Measurements from ENCODE around the gene ITPK1. TPM values are rescaled to one million over a fixed set of nuclear protein-coding genes. Genes with fewer than 3 reads are reported as not detected.

The ITPK1 gene
- polyA plus RNA-seq, 2 donors = 15.8 to 22.4 TPM

DNA sequence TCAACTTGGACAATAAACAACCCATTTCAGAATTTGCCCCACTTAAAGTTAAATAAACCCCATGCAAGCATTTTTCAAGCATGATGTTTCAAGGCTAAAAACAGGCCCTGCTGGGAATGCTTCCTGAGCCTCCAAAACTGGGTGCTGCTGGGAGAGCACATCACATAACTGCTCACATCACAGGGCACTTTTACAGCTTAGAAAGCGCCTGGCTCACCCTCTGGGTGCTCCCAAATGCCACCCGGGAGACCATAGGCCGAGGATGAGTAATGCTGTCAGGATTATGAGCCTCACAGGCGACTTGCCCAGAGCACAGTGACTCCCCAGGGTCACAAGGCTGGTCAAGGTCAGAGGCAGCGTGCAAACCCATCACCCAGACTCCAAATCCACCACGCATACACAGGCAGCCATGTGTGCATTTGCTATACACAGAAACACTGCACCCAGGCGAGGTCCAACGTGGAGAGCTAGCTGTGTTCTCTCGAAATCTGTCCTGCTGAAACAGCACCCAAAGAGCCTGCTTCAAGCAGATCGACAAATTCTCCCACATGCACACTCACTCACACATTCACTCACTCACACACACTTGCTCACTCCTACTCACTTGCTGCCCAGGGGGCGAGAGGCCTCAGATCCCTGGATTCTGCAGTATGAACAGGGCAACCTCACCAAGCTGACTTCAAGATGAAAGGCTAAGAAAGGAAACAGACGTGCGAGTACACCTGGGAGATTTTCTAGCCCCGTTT is 58.7 kb downstream of the ITPK1 start:
- peaks cover 0 to 6% of the 10 kb centered on the region in 2 donors for H3K36me3 ChIP-seq (ENCODE audit: control insufficient read depth in 2 of 2, insufficient read depth in 2 of 2, low read length in 1 of 2)
- H3K4me3 ChIP-seq (ENCODE audit: low read depth in 1 of 2, low read length in 2 of 2) = no peak overlapping the region
- no peaks in the 10 kb centered on the region for H3K27me3 ChIP-seq (ENCODE audit: control insufficient read depth in 1 of 2, insufficient read depth in 2 of 2, low read length in 2 of 2)
- peak overlapping the region; percentile 4 to 74 for H3K27ac ChIP-seq (ENCODE audit: low read depth in 2 of 2, low read length in 1 of 2)
- peaks cover 0 to 2% of the 10 kb centered on the region in 2 donors for H3K9me3 ChIP-seq (ENCODE audit: control insufficient read depth in 2 of 2, insufficient read depth in 1 of 2, low read depth in 1 of 2, low read length in 1 of 2)
- peaks cover 5 to 6% of the 10 kb centered on the region in 2 donors for H3K4me1 ChIP-seq (ENCODE audit: control insufficient read depth in 2 of 2, insufficient read depth in 2 of 2, low read length in 1 of 2)
- 72 to 75% methylated on average over 14 of the region's 14 CpGs for WGBS, 2 donors

DNA sequence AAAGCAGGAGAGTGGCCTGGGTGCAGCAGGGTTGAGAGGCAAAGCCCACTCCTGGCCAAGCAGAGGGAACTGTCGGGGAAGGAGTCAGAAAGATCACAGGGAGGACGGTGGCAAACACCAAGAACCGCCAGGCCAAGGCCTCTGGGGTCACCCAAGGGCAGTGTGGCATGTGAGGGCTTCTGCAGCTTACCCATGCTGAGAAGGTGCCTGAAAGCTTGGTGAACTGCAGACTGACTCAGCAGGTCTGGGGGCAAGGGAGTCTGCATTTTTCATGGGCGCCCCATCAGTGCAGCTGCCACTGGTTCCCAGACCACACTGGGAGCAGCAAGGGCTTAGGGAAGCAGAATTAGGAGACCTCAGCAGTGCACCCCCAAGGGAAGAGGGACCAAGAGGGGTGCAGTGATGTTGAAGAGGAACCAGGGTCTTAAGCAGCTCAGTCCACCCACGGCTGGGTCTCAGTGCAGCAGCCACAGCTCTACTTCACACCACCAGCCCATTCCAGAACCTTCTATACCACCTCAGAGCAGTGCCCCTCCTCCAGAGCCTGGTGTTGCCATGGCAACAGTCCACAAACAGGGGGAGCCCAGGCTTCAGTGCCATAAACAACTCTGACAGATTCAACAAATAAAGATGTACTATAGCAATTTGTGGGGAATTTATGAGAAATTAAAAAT is 59.4 kb downstream of the ITPK1 start:
- no peak overlapping the region for H3K4me3 ChIP-seq (ENCODE audit: low read depth in 1 of 2, low read length in 2 of 2)
- no peaks in the 10 kb centered on the region for H3K27me3 ChIP-seq (ENCODE audit: control insufficient read depth in 1 of 2, insufficient read depth in 2 of 2, low read length in 2 of 2)
- peaks cover 5 to 6% of the 10 kb centered on the region in 2 donors for H3K4me1 ChIP-seq (ENCODE audit: control insufficient read depth in 2 of 2, insufficient read depth in 2 of 2, low read length in 1 of 2)
- peaks cover 0 to 2% of the 10 kb centered on the region in 2 donors for H3K9me3 ChIP-seq (ENCODE audit: control insufficient read depth in 2 of 2, insufficient read depth in 1 of 2, low read depth in 1 of 2, low read length in 1 of 2)
- 52 to 78% methylated on average over 5 of the region's 5 CpGs for WGBS, 2 donors
- H3K27ac ChIP-seq (ENCODE audit: low read depth in 2 of 2, low read length in 1 of 2) = peak overlapping the region; percentile 37 to 44
- peaks cover 0 to 6% of the 10 kb centered on the region in 2 donors for H3K36me3 ChIP-seq (ENCODE audit: control insufficient read depth in 2 of 2, insufficient read depth in 2 of 2, low read length in 1 of 2)

DNA sequence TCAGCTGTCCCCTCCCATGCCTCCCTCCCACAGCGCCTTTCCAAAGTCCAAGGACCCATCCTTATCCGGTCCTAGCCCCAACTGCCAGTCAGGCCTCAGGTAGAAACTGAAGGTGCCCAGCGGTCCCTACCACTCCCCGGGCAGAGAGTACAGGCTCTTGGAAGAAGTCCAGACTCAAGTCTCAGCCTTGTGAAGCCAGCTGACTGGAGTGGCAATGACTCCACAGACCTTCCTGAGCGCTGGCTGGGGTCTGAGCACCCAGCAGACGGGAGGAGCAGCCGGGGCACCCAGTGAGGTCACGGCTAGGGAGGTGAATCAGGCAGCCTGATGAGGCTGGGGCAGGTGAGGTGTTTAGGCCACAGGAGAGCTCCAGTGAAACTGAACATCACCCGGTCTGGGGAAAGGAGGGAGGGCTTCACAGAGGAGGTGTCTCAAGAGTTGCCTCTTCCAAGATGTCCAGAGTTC is 60.0 kb downstream of the ITPK1 start:
- WGBS, 2 donors = 77 to 90% methylated on average over 9 of the region's 9 CpGs
- Histone ChIP-seq H3K4me3 (ENCODE audit: low read depth in 1 of 2, low read length in 2 of 2) (no peak overlapping the region), H3K9me3 (ENCODE audit: control insufficient read depth in 2 of 2, insufficient read depth in 1 of 2, low read depth in 1 of 2, low read length in 1 of 2) (peaks cover 0 to 2% of the 10 kb centered on the region in 2 donors), H3K27ac (ENCODE audit: low read depth in 2 of 2, low read length in 1 of 2) (peak overlapping the region in 1 of 2 donors; percentile 44), H3K4me1 (ENCODE audit: control insufficient read depth in 2 of 2, insufficient read depth in 2 of 2, low read length in 1 of 2) (peaks cover 5 to 6% of the 10 kb centered on the region in 2 donors), H3K36me3 (ENCODE audit: control insufficient read depth in 2 of 2, insufficient read depth in 2 of 2, low read length in 1 of 2) (peaks cover 0 to 8% of the 10 kb centered on the region in 2 donors), H3K27me3 (ENCODE audit: control insufficient read depth in 1 of 2, insufficient read depth in 2 of 2, low read length in 2 of 2) (no peaks in the 10 kb centered on the region)

DNA sequence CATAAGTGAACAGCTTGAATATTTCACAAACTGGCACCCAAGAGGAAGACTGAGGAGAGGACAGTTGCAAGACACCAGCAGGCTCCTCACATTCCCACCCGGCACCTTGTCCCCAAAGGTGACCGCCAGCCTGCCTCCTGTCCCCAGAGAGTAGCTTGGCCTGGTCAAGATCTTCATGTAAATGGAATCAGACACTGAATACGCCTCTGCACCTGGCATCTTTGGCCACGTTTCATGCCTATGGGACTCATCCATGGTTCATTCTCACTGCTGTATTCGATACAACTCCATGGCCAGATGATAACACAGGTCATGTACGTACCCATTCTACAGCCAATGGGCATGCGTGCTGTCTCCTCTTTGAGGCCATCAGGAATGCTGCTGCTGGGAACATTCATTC is 60.8 kb downstream of the ITPK1 start:
- Histone ChIP-seq H3K9me3 (ENCODE audit: control insufficient read depth in 2 of 2, insufficient read depth in 1 of 2, low read depth in 1 of 2, low read length in 1 of 2) (peaks cover 0 to 2% of the 10 kb centered on the region in 2 donors), H3K36me3 (ENCODE audit: control insufficient read depth in 2 of 2, insufficient read depth in 2 of 2, low read length in 1 of 2) (peaks cover 0 to 11% of the 10 kb centered on the region in 2 donors), H3K4me1 (ENCODE audit: control insufficient read depth in 2 of 2, insufficient read depth in 2 of 2, low read length in 1 of 2) (peaks cover 5 to 10% of the 10 kb centered on the region in 2 donors), H3K4me3 (ENCODE audit: low read depth in 1 of 2, low read length in 2 of 2) (no peak overlapping the region), H3K27me3 (ENCODE audit: control insufficient read depth in 1 of 2, insufficient read depth in 2 of 2, low read length in 2 of 2) (no peaks in the 10 kb centered on the region), H3K27ac (ENCODE audit: low read depth in 2 of 2, low read length in 1 of 2) (peak overlapping the region in 1 of 2 donors; percentile 24)
- WGBS, 2 donors = 93 to 95% methylated on average over 7 of the region's 7 CpGs

DNA sequence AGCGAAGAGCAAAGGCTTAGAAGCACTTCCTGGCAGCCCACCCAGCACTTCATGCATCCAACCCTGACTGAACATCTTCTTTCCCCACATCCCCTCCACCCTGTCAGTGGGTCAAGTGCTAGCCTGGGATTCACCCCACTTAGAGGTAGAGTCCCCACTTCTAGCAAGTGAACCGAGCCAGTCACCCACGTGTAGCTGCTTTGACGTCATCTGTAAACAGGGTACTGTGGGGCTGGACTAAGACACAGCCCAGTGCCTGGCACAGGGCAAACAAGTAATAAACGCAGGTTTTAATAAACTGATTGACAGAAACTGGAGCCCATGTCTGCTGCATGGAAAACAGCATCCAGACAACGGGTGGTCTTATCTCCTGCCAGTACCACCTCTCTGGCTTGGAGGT is 61.7 kb downstream of the ITPK1 start:
- H3K4me1 ChIP-seq (ENCODE audit: control insufficient read depth in 2 of 2, insufficient read depth in 2 of 2, low read length in 1 of 2) = peaks cover 9 to 10% of the 10 kb centered on the region in 2 donors

DNA sequence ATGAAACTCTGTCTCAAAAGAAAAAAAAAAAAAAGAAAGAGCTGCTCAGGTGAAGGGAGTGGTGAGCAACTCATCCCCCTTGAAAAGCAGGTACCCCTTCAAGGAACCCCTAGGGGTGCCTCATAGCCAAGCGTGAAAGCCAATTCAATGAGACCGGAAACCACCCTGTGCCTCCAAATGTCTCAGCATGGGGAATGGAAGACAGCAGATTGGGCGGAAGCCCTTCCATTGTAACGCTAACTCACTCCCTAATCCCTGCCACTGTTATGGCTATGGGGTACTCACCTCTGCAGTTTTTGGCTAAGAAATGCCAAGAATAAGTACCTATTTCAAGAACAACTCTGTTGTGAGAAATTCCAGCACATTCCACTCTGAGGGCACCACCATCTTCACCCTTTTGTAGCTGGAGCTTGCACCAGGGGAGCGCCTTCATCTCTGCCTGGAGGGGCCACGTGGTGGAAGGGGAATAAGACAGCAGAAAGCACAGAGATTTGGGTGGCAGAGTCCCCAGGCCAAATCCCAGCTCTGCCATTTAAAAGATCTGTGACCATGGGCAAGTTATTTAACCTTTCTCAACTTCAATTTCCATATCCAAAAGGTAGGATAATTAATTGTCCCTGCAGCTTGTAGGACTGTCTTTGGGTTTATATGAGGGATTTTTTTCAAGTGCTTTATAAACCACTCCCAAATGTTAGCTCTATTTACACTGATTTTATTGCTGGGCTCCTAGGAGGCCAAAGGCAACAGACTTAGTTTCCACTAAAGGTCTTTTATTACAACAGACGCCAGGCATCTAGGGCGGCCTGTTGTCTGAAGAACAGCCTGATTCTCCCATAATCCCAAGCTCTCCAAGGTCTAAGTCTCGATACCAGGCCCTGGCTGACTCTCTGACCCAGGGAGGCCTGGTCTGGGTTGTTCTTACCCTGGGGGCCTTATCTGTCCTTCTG is 63.9 kb downstream of the ITPK1 start:
- WGBS, 2 donors = 93 to 94% methylated on average over 9 of the region's 9 CpGs
- H3K4me1 ChIP-seq (ENCODE audit: control insufficient read depth in 2 of 2, insufficient read depth in 2 of 2, low read length in 1 of 2) = peaks cover 13 to 14% of the 10 kb centered on the region in 2 donors
- H3K27me3 ChIP-seq (ENCODE audit: control insufficient read depth in 1 of 2, insufficient read depth in 2 of 2, low read length in 2 of 2) = no peaks in the 10 kb centered on the region
- no peak overlapping the region for H3K27ac ChIP-seq (ENCODE audit: low read depth in 2 of 2, low read length in 1 of 2)
- H3K9me3 ChIP-seq (ENCODE audit: control insufficient read depth in 2 of 2, insufficient read depth in 1 of 2, low read depth in 1 of 2, low read length in 1 of 2) = peaks cover 0 to 2% of the 10 kb centered on the region in 2 donors
- no peak overlapping the region for H3K4me3 ChIP-seq (ENCODE audit: low read depth in 1 of 2, low read length in 2 of 2)
- H3K36me3 ChIP-seq (ENCODE audit: control insufficient read depth in 2 of 2, insufficient read depth in 2 of 2, low read length in 1 of 2) = peaks cover 0 to 11% of the 10 kb centered on the region in 2 donors

More for the DNA sequence above, 61.7 kb downstream of the ITPK1 start:
- Histone ChIP-seq H3K9me3 (ENCODE audit: control insufficient read depth in 2 of 2, insufficient read depth in 1 of 2, low read depth in 1 of 2, low read length in 1 of 2) (peaks cover 0 to 2% of the 10 kb centered on the region in 2 donors), H3K27ac (ENCODE audit: low read depth in 2 of 2, low read length in 1 of 2) (no peak overlapping the region), H3K36me3 (ENCODE audit: control insufficient read depth in 2 of 2, insufficient read depth in 2 of 2, low read length in 1 of 2) (peaks cover 0 to 11% of the 10 kb centered on the region in 2 donors), H3K4me3 (ENCODE audit: low read depth in 1 of 2, low read length in 2 of 2) (no peak overlapping the region), H3K27me3 (ENCODE audit: control insufficient read depth in 1 of 2, insufficient read depth in 2 of 2, low read length in 2 of 2) (no peaks in the 10 kb centered on the region)
- 71 to 77% methylated on average over 6 of the region's 6 CpGs for WGBS, 2 donors

DNA sequence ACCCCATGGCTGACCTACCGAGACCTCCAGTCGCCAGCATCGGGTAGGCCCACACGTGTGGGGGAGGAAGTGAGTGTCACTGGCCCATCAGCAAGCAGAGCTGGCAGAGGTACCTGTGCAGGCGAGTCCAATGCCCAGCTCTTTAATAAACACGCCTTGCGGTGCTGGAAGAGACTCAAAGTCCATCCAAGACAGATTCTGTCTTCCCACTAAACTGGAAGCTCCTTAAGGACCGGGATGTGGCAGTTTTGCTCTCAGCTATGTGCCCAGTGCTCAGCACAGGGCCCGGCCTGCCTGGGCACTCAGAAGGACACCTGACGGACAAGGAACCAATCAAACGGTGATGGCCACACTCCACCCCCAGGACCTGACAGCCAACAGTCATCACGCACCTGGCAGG is 65.0 kb downstream of the ITPK1 start:
- no peaks in the 10 kb centered on the region for H3K27me3 ChIP-seq (ENCODE audit: control insufficient read depth in 1 of 2, insufficient read depth in 2 of 2, low read length in 2 of 2)
- H3K4me3 ChIP-seq (ENCODE audit: low read depth in 1 of 2, low read length in 2 of 2) = no peak overlapping the region
- peaks cover 0 to 9% of the 10 kb centered on the region in 2 donors for H3K36me3 ChIP-seq (ENCODE audit: control insufficient read depth in 2 of 2, insufficient read depth in 2 of 2, low read length in 1 of 2)
- 73 to 74% methylated on average over 11 to 12 of the region's 12 CpGs for WGBS, 2 donors
- H3K27ac ChIP-seq (ENCODE audit: low read depth in 2 of 2, low read length in 1 of 2) = no peak overlapping the region
- H3K9me3 ChIP-seq (ENCODE audit: control insufficient read depth in 2 of 2, insufficient read depth in 1 of 2, low read depth in 1 of 2, low read length in 1 of 2) = no peaks in the 10 kb centered on the region
- peaks cover 9 to 12% of the 10 kb centered on the region in 2 donors for H3K4me1 ChIP-seq (ENCODE audit: control insufficient read depth in 2 of 2, insufficient read depth in 2 of 2, low read length in 1 of 2)

DNA sequence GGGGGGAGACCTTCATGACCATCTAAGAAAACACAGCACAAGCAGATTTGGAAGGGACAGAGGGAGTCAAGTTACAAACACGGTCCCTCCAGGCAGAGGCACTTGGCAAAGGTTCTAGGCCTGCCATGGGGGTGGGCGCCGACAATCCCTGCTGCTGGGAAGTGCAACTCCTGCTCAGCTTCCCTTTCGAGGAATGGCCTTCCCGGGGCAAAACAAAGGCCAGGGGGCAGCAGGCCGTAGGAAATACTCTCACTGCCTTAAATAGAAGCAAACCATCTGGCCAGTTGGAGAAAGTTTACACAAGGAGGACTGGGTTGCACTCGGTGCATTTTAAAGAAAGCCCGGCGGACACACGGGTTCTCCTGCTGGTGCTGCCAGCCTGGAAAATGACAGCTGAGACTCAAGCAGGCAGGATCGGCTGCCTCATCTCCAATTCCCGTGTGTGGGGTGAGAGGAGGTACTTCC is 65.8 kb downstream of the ITPK1 start:
- 53 to 57% methylated on average over 12 of the region's 12 CpGs for WGBS, 2 donors
- peaks cover 0 to 6% of the 10 kb centered on the region in 2 donors for H3K36me3 ChIP-seq (ENCODE audit: control insufficient read depth in 2 of 2, insufficient read depth in 2 of 2, low read length in 1 of 2)
- H3K27me3 ChIP-seq (ENCODE audit: control insufficient read depth in 1 of 2, insufficient read depth in 2 of 2, low read length in 2 of 2) = no peaks in the 10 kb centered on the region
- H3K27ac ChIP-seq (ENCODE audit: low read depth in 2 of 2, low read length in 1 of 2) = peak overlapping the region; percentile 16 to 59
- H3K4me3 ChIP-seq (ENCODE audit: low read depth in 1 of 2, low read length in 2 of 2) = no peak overlapping the region
- H3K4me1 ChIP-seq (ENCODE audit: control insufficient read depth in 2 of 2, insufficient read depth in 2 of 2, low read length in 1 of 2) = peaks cover 7 to 12% of the 10 kb centered on the region in 2 donors
- no peaks in the 10 kb centered on the region for H3K9me3 ChIP-seq (ENCODE audit: control insufficient read depth in 2 of 2, insufficient read depth in 1 of 2, low read depth in 1 of 2, low read length in 1 of 2)

DNA sequence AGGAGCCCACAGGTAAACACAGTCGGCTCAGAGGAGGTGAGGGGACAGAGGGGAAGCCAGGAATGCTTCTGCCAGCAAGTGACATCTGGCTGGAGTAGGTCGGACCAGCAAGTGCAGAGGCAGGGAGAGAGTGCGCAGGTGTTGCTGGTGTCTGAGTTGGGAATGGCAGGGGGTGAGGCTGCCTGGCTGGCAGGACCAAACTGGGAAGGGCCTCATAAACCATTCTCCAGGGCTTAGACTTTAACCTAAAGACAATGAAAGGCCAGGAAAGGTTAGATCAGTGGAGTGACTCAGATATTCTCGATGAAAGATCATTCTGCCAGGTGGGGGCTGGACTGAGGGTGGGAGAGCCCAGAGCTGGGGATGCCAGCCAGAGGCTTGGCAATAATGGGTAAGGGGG is 66.4 kb downstream of the ITPK1 start:
- peaks cover 7 to 15% of the 10 kb centered on the region in 2 donors for H3K4me1 ChIP-seq (ENCODE audit: control insufficient read depth in 2 of 2, insufficient read depth in 2 of 2, low read length in 1 of 2)
- H3K9me3 ChIP-seq (ENCODE audit: control insufficient read depth in 2 of 2, insufficient read depth in 1 of 2, low read depth in 1 of 2, low read length in 1 of 2) = no peaks in the 10 kb centered on the region
- H3K27me3 ChIP-seq (ENCODE audit: control insufficient read depth in 1 of 2, insufficient read depth in 2 of 2, low read length in 2 of 2) = no peaks in the 10 kb centered on the region
- WGBS, 2 donors = 66 to 69% methylated on average over 4 of the region's 4 CpGs
- H3K36me3 ChIP-seq (ENCODE audit: control insufficient read depth in 2 of 2, insufficient read depth in 2 of 2, low read length in 1 of 2) = peaks cover 0 to 5% of the 10 kb centered on the region in 2 donors
- peak overlapping the region in 1 of 2 donors; percentile 33 for H3K27ac ChIP-seq (ENCODE audit: low read depth in 2 of 2, low read length in 1 of 2)
- no peak overlapping the region for H3K4me3 ChIP-seq (ENCODE audit: low read depth in 1 of 2, low read length in 2 of 2)

Measured in esophagus (tissue), 2 donors.